Effector CD4-positive, alpha-beta T cell (primary cell): ENCODE results near the gene LAMA4.

ENCODE experiments used
- DNase-seq: peaks from one replicate; pipeline ENCODE4 v3.0.0-alpha.2; 2020

Gene LAMA4

DNA sequence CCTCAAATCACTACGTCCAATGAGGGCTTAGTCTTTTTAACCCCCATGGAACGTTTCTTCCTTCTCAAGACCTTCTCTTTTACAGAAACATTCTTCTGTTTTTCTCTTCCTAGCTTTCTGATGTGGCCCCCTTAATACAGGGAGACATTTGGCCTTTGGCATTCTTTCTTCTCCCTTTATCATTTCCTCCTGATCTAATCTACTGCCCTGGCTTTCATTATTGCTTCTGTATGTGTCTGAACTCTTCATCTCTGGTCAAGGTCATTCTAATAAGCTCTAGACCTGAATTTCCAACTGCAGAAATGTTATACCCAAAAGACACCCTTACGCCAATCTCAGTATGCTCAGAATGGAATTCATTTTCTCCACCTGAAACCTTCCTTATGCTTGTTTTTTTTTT, 18.4 kb upstream of the LAMA4 start:
- no peak for DNase-seq

DNA sequence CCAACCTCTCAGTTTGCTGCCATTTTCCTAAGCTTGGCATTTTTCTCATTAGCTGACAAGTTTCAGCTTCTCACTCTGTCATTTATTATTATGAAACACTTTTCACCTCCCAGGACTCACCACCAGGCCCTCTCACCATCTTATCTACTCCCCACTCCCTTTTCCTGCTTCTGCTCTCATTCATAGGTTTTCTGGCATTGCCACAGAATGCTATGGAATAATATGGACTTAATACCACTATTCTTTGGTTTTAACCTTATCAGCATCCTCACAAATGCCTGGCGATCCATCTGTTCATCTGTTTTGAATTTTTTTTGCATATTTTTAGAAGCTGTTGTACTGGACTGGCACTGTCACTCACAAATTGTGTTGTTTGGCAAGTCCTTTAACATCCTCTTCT, 16.4 kb upstream of the LAMA4 start:
- DNase-seq = no peak

DNA sequence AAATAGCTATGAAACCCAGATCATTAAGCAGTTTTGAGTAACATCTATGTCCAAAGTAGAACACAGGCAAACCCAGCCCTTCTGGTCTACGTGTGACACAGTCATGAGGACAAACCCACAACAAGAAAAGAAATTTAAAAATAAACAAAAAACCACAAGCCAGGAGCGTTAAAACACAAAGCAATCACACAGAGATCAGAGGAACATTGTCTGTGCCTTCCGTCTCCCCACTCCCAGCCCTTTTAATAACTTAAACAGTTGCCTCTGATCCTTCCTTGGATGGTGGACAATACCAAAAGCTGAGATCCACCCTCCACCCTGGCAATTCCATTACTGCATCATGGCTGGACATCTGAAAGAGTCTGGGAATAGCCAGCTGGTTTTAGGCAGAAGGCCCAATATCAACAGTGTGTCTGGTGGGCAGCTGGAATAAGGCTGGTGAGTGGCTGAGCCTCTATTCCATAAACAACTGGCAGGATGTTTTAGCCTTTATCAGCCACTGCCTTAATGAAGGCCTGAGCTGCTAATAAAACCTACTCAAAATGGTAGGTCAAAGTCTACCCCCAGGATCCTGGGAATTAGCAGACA, 15.7 kb upstream of the LAMA4 start:
- DNase-seq = no peak

DNA sequence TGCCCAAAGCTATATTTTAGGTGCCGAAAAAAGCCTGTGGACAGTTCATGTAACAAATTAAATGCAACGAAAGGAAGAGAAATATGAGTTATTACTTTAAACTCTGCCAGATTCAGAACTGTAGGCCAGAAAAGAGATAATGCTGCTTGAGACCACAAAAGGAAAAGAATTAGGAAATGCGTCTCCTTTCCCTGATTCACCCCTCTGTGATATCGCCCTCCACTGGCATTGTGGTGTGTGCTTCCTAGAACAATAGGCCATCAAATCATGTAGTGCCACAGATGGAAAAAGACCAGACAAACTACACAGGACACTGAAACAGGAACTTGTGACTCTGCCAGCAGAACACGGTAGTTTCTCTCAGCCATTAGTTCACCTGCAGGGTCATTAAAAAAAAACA, 14.7 kb upstream of the LAMA4 start:
- no peak for DNase-seq

DNA sequence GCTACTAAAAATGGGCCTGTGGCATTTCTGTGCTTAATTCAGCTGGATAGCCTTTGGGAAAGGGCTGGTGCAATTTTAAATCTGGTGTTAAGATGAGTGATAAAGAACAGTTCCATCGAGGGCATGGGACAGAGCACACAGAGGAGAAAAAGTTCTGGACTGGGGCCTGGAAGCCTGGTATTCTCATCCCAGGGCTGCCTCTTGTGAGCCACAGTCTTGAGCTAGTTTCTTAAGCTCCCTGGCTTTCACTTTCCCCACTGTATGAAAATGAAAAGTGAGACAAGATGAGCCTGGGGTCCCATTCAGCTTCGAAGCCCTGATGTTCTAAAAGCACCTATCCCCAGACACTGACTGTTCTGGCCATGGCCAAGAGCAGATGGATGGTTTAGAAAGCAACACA, 14.3 kb upstream of the LAMA4 start:
- DNase-seq = no peak

DNA sequence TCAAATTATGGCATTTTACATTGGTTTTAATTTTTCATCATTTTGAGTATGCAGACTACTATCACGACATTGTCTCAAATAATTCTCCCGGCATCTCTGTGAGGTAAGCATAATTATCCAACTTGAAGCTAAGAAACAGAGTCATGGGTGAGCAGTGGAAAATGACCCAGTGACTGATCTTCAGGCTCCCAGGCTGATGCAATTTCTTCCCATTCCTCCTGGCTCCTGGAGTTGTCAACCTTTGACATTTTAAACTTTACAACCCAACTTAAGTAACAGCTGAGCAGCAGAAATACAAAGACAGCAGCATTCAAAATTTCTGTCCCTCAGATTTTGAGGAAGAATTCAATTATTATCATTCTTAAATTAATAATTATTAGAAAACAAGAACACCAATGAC, 13.7 kb upstream of the LAMA4 start:
- DNase-seq = no peak

DNA sequence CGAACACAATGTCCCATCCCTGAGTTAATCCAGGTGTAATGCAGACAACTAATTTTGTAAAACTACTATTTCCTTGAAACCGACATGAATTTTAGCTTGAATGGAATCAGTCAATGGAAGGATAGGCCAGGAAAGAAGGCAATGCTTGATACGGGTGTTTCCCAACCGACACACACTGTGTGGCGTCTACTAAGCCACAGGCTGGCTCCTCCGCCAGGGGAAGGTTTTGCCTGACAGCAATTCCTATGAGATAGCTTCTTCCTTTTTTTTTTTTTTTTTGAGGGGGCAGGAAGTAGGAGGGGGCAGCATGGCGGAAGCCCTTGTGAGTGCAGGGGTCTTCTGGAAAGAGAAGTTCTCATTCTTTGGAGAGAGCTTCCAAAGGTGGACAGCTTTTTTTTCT, 12.0 kb upstream of the LAMA4 start:
- no peak for DNase-seq

DNA sequence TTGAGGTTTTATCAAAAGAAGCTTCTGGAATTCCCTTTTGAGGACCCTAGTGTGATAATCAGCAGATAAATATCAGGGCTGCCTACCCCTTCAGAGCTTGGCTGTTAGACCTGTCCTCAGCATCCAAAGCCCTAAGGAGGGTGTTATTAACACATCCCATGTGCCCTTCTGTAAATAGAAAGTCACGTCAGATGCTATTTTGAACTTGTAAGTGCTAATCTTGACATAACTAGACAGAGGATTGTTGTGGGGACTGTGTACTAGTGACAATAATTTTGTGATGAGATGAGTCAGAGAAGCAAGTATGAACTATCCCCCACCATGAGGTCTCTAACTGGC, 4.9 kb upstream of the LAMA4 start:
- no peak for DNase-seq

DNA sequence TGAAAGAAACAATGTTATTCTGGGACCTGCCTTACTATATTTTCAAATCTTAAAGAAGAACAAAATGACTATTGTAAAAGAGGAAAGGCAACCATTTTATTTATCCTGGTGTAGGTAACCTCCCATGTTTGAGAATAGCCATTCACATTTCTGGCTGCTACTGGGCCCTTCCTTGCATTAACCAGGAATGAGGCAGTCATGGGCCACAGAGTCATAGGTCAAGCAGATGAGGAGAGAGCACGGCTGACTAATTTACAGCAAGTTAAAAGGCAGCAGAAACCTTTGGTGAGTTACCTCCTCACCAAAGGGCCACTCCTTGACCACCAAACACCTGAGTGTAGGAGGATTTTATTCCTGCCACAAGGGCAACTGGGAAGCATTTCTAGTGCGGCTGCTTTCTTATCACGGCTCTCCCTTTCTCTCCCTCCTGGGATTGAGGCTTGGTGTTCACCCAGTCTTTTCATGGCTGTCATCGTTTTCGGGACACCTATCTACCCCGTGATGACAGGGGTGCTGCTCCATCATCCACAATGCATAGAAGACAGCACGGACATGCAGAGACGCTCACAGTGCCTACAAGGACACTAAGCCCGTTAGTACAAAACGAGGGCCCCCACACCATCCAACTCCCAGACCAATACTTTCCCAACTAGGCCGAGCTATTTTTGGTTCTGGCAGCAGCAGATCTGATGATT, 4.4 kb upstream of the LAMA4 start:
- no peak for DNase-seq

DNA sequence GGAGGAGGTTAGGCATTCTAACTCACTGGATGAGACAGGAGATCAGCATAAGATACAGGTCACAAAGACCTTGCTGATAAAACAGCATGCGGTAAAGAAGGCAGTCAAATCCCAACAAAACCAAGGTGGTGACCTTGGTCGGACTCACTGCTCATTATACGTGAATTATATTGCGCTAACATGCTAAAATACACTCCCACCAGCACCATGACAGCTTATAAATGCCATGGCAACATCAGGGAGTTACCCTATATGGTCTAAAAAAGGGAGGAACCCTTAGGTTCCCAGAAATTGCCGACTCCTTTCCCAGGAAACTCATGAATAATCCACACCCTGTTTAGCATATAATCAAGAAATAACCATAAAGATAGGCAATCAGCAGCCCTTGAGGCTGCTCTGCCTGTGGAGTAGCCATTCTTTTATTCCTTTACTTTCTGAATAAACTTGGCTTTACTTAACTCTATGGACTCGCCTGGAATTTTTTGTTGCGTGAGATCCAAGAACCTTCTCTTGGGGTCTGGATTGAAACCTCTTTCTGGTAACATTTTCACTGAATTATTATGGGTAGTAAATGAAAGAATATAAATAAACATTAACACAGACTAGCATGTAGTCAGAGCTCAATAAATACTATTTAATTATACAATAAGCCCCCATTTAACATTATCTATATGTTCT, 3.0 kb upstream of the LAMA4 start:
- DNase-seq = no peak

DNA sequence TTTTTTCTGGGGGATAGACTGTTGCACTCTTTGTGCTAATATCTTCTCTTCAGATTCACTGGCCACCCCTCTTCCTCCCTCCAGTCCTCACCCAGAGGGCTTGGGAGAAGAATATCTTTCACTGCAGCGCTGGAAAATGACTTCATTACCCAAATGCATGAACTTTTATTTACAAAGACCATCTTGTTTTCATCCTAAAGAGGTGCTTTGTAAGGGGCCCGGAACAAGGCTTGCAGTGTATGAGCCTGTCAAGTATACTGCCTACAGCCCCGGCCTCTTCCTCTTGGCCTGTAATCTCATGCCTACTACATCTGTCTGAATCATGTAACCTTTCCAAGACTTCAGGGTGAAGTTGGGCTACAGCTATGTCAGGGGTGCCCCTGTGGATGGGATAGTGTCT, 554 bp upstream of the LAMA4 start:
- DNase-seq = no peak

DNA sequence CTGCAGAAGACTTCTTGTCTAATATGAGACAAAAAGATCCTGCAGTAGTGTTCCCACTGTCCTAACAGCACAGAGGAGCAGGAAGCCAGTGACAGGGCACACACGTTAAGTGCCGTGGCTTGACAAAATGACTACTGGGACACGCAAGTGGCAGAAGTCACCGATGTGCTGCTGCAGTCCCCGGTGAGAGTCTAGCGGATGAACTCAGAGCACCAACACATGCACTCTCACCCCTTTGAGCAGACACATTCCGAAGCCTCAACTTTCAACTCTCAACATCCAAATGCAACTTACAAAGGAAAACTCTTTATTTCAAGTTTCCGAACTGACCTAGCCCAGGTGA, 898 bp downstream of the LAMA4 start:
- DNase-seq = no peak

DNA sequence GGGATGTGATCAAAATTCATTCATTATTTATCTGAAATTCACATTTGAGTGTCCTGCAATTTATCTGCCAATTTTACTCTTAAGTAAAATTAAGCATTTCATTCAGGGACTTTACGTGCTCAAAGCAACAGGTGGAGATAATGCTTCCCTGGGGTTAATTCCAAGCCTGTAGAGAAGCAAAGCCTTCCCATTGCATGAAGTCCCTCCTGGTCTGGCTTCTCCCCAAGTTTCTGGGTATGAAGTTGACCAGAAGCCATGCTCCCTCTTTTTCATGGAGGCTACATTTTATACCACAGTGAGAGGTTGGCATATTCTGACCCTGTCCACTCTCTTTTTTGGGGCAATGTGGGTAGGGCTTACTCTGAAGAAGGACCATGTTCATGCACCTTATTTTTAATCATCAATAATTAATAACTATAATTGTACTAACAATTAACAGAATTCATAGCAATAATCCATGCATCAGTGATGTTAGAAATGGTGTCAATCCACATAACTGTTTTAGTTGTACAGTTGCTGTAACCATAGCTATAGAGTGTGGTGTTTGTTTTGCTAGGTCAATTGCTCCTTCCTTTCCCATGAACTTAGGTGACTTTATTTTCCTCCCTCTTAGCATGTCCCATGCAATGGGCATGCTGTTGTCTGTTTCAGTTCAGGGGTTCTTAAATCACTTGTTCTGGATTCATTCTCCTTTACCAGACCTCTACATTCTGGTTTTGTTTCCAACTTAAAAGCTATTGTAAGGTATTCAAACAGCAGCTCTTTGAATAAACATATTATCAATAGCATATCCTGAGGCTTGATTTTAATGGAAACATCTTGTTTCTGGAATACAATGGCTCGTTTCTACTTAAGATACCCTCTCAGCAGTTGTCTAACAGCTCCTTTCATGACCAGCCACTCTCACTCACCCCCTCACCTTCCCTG, 1.5 kb downstream of the LAMA4 start:
- no peak for DNase-seq

DNA sequence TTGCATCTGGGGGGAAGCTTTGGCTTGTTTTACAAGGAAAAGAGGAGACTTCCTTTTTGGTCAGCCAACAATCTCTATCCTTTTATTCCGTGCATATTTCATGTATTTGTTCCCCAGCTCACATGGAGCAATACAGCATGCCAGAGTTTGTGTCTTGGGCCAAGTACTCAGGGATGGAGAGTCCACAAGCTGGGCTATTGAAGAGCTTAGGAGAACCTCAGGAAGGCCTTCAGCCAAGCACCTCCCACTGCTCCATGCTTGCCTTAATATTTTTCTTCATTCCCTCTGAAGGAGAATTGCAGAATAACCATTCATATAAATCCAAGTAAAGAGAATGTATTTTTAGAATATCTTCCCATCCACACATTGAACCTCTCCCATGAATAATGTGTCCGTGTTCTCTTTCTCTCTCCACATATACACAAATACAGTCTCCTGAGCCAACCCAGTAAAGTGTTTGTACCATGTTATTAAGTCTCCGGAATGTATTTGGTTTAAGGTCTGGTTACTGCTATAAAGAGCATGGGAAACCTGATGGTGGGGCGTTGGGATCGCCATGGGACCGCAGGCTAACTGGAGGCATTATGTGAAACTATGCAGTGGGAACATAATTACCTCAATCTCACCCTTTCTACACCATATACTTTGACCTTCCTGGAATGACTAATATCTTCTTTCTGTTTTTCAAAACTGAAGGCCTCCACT, 3.0 kb downstream of the LAMA4 start:
- DNase-seq = no peak

DNA sequence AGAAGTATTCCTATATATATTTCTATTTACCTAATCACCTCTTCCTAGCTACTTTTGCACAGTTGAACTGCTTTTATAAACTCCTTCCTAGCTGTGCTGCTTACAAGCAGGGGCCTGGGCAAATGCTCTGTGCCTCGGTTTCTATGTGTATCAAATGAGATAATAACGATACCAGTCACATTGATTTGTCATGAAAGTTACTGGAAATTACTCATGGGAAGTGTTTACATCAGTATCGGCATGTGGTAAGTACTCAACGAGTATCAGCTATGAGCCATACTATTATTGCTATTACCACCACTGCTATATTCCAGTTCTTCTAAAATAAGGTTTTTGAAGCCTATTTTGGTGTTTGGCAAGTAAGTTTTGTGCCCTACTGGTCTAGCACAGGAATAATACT, 4.9 kb downstream of the LAMA4 start:
- no peak for DNase-seq

DNA sequence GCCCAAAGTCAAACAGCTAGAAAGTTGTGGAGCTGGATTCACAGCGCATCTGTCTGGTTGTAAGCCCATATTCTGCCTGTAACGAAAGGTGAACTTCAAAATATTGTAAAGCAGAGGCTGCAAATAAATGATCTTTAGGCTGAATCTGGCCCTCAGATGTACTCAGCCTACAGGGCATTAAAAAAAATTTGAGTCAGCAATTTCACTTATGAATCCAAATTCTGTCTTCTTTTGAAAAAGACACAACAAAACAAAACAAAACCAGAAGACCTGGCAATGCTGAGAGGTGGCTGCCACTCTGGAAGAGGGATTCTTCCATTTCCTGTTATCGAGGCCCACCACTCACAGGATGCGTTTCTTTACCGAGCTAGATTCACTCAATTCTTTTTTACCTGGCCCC, 7.1 kb downstream of the LAMA4 start:
- DNase-seq = no peak

DNA sequence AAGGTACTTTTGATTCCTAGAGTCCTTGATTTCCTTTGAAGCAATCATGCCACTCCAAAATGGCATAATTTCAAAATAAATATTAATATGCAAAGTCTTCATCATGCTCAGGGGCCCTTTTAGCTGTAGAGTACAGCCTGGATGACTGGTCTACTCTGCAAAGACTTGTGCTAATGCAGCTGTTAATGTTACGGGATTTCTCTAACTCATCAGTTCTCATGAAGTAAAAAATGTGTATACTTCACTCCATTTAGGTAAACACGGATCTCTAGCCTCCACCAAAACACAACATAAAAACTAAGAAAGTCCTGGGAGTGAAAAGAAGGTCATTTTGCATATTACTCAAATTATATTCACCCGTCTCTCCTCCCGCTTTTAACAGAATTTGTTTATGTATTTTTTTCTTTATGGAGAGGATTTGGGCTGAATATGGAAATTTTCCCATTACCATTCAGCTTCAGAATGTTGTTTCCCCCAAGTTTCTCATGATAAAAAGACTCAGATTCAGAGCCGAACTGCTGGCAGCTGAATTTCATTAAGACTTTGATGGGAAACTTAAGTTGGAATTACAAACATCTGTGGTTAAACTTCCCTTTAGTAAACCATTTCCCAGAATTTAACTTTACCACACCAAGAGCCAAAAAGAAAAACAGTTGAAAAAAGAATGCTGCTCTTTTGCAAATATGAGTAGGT, 8.7 kb downstream of the LAMA4 start:
- DNase-seq = no peak

DNA sequence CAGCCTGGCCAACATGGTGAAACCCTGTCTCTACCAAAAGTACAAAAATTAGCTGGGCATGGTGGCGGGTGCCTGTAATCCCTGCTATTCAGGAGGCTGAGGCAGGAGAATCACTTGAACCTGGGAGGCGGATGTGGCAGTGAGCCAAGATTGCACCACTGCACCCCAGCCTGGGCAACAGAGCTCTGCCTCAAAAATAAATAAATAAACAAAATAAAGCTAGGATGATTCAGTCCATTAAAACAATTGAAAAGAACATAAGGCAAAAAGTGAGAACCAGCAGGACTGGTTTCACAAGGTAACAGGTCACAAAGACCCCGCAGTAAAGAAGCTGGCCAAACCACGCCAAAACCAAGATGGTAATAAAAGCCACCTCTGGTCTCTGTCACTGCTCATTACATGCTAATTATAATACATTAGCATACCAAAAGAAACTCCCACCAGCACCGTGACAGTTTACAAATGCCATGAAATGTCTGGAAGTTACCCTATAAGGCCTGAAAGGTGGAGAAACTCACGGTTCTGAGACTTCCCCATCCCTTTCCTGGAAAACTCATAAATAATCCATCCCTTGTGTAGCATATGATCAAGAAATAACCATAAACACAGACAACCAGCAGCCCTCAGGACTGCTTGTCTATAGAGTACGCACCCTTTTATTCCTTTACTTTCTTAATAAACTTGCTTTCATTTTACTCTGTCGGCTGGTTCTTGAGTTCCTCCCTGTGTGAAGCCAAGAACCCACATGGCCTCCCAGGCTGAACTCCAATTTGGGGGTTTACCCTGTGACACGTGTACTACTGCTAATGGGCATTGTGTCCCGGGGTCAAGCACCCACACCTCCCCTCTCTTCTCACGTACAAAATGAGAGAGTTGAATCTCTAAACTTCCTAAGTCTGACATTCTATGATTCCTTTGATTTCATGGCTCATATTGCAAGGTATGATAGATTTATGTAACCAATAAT, 10.2 kb downstream of the LAMA4 start:
- DNase-seq = no peak

DNA sequence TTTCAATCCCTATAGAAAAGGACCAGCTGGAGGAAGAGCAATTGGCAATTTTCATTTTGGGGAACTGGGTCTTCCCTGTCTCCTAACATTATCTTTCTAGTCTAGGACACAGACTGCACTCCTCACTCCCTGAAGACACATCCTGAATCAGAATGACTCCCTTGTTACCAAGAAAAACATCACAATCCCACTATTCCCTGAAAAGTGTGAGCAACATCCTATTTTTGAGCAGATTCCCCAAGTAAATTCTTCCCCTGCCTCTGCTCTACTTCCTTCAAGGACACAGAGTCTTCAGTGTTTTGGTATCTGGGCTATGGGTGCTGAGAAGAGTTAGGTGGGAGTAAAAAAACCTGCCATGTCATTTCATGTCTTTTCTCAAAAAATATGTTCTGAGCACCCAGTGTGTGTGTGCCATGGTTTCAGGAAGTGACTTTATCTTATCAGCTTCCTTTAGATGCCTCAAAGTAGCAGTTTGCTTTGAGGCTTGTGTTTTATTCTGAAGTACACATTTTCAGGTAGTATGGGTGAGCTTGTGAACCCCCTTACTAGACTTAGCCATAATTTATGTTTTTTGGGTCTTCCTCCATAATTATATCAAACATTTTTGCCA, 12.4 kb downstream of the LAMA4 start:
- DNase-seq = no peak

DNA sequence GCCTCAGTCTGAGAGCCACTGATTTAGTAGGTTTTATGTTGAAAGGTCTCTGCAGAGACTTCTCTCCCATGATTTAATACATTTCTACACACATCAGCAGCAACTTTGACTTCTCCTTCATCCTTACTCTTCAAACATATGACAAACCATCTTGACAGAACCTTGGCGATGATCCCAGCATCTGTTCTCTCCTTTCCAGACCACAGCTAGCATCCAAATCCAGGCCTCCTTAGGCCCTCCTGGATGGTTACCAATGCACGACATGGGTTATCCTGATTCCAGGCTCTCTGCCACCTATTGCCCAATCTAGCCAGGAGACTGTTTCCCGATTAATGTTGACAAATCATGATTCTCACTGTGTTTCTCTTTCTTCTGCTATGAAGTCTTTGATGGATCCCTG, 16.8 kb downstream of the LAMA4 start:
- no peak for DNase-seq

DNA sequence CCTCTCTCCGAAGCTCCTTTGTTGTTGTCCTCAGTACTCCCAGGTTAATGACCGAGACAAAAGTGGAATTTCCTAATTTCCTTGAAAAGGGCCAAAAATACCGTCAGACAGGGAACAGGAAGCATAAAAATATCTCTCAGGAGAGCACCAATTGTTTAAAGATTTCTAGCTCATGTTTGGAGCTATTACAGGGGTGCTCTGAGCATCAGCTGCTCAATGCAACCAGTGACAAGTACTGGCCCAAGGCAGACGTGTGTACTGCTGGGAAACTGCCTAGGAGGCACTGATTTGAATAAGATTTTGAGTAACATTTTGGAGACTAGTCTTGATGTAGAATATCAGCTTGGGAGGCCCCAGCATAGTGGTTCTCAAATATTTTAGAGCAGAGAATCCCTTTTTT, 17.3 kb downstream of the LAMA4 start:
- no peak for DNase-seq
